Measurements from ENCODE around the gene DNAJC27. TPM values are rescaled to one million over a fixed set of nuclear protein-coding genes. Genes with fewer than 3 reads are reported as not detected.

Gene DNAJC27
- total RNA-seq, 4 donors from 2014 or later, result 2.7 to 12.4 (median 7.8) TPM

- Histone ChIP-seq H3K27ac (no peak overlapping the region), H3K36me3 (peaks cover 0 to 59% (median 0%) of the 10 kb centered on the region in 3 donors), H3K4me3 (no peak overlapping the region), H3K4me1 (no peaks in the 10 kb centered on the region), H3K9me3 (no peaks in the 10 kb centered on the region), H3K27me3 (no peaks in the 10 kb centered on the region)
- DNase-seq, result no peak
- TF ChIP-seq CTCF (IDR thresholded peaks at IDR 0.05) (no peak), POLR2A (IDR thresholded peaks at IDR 0.05) (no peak)
These were observed 15.8 kb downstream of the DNAJC27 start for GRCh38 chr2:24955921-24956320.

DNA sequence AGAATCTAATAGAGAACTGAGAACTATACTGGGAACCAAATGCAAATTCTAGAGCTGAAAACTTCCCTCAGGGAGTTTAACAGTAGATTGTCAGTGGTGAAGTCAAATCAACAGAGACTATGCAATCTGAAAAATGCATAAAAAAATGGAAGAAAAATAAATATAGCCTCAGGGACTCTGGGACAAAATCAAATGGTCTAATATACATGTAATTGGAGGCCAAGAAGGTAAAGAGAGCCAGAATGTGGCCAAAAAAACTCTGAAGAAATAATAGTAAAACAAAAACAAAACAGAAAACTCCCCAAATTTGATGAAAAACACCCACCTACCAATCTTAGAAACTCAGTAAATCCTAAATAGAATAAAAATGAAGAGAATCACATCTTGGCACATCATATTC lies 16.5 kb downstream of the DNAJC27 start:
- Histone ChIP-seq H3K4me1 (no peaks in the 10 kb centered on the region), H3K36me3 (peaks cover 0 to 57% (median 0%) of the 10 kb centered on the region in 3 donors), H3K27me3 (no peaks in the 10 kb centered on the region), H3K27ac (no peak overlapping the region), H3K4me3 (no peak overlapping the region), H3K9me3 (no peaks in the 10 kb centered on the region)
- TF ChIP-seq POLR2A (IDR thresholded peaks at IDR 0.05) (no peak), CTCF (IDR thresholded peaks at IDR 0.05) (no peak)
- no peak for DNase-seq

- H3K36me3 ChIP-seq, result peaks cover 0 to 54% (median 5%) of the 10 kb centered on the region in 3 donors
- H3K4me1 ChIP-seq, result no peaks in the 10 kb centered on the region
- H3K4me3 ChIP-seq, result no peak overlapping the region
- H3K9me3 ChIP-seq, result no peaks in the 10 kb centered on the region
- no peak for DNase-seq
- no peaks in the 10 kb centered on the region for H3K27me3 ChIP-seq
- TF ChIP-seq POLR2A (IDR thresholded peaks at IDR 0.05) (no peak), CTCF (IDR thresholded peaks at IDR 0.05) (no peak)
- H3K27ac ChIP-seq, result no peak overlapping the region
These were observed 21.7 kb downstream of the DNAJC27 start for GRCh38 chr2:24950102-24950501.

DNA sequence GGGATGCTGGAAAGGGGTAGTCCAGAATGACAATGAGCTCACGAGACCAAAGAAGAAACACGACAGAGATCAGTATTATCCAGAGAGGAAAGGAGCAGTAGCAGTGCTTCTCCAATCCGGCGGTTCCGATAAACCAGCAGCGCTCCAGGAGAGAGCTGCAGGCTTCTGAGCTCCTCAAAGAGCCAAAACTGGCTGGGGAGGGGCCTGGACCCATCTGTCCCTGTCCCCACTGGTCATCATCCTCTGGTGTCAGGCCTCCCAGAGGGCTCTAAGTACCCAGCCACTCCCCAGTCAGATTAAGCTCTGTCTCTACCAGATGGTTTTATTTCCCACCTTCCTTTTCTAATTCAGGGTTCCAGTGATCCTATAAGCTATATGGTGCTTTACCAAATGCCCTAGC lies 23.2 kb downstream of the DNAJC27 start:
- TF ChIP-seq CTCF (IDR thresholded peaks at IDR 0.05) (no peak), POLR2A (IDR thresholded peaks at IDR 0.05) (no peak)
- no peaks in the 10 kb centered on the region for H3K4me1 ChIP-seq
- peaks cover 0 to 45% (median 8%) of the 10 kb centered on the region in 3 donors for H3K36me3 ChIP-seq
- H3K27ac ChIP-seq, result no peak overlapping the region
- DNase-seq, result no peak
- no peaks in the 10 kb centered on the region for H3K9me3 ChIP-seq
- no peak overlapping the region for H3K4me3 ChIP-seq
- H3K27me3 ChIP-seq, result no peaks in the 10 kb centered on the region

GRCh38 chr2:24947561-24948157 lies 24.1 kb downstream of the DNAJC27 start:
- no peak for DNase-seq
- H3K9me3 ChIP-seq, result no peaks in the 10 kb centered on the region
- no peak overlapping the region for H3K27ac ChIP-seq
- H3K4me1 ChIP-seq, result no peaks in the 10 kb centered on the region
- H3K4me3 ChIP-seq, result no peak overlapping the region
- no peaks in the 10 kb centered on the region for H3K27me3 ChIP-seq
- TF ChIP-seq CTCF (IDR thresholded peaks at IDR 0.05) (no peak), POLR2A (IDR thresholded peaks at IDR 0.05) (no peak)
- peaks cover 0 to 44% (median 8%) of the 10 kb centered on the region in 3 donors for H3K36me3 ChIP-seq

DNA sequence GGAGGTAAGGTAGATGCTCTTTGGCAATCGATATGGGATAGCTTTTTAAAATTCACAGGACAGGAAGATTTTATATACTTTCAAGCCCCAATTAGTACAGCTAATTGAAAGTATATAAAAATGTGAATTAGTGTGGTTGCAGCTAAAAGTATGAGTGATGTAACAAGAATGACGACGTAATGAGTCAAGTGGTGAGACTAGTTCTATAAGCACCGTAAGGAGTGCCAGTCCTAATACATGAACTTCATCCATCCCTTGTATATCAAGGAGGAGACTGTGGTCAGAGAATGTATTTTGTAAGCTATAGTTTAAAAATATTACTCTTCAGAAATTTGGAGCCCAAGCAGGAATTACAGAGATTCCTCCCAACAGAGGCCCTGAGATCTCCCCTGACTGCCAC lies 25.8 kb downstream of the DNAJC27 start:
- Histone ChIP-seq H3K4me3 (no peak overlapping the region), H3K4me1 (no peaks in the 10 kb centered on the region), H3K36me3 (peaks cover 0 to 29% (median 8%) of the 10 kb centered on the region in 3 donors), H3K27ac (no peak overlapping the region), H3K27me3 (no peaks in the 10 kb centered on the region), H3K9me3 (no peaks in the 10 kb centered on the region)
- no peak for TF ChIP-seq POLR2A (IDR thresholded peaks at IDR 0.05)
- no peak for TF ChIP-seq CTCF (IDR thresholded peaks at IDR 0.05)
- DNase-seq, result no peak
